HG03045 (cell line): ENCODE results near the gene RPRD2.
"Not testable (repeated sequence)": the region's sequence is repeated elsewhere in the genome, so short reads cannot be mapped to it uniquely, and the experiment has no call there.

Experiments used
- ATAC-seq: cut with Tn5 transposase; IDR thresholded peaks from one replicate; pipeline ENCODE4 v1.9.1; 2021; ENCODE audit warnings: mild to moderate bottlenecking, moderate library complexity; ENCODE audit not compliant: unreplicated experiment

Gene RPRD2

DNA sequence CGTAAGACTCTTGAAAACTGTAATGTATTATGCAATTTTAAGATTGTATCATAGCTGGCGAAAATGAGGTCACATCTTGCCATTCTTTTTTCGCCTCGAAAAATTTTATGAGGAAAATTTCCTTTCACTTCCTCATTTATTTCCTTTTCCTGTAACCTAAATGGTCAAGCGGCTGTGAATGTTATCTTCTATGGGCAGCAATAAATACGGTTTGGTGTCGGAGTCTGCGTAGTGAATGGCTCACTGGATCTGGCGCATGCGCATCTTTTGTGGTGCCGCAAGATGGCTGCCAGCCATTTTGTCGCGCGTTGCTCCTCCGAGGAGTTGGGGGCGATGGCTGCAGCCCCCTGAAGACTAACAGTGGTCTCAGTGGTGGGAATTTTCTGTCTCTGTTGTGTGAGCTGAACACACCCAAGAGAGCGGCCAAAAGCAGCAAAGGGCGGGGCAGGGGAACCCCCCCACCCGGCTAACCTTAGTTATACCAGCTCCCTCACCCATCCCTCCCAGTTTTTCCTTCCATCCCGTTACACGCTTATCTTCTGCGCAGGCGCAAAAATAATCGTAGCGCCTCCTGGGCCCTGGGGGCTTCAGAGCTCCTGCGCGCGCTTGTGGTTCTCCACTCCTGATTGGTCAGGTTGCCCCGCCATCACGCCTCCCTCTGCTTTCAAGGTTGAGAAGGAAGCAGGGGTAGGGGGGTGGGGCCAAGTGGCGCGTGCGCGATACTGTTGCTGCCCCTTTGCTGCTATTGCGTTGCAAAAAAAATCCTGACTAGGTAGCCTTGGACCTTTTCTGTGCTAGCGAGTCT is at the start of gene RPRD2:
Gene RPRD2, plus strand, starts transcription at position 722 of the 805 bp plus-strand sequence. CDS start 568 bp downstream, outside the sequence.
- peak; percentile 87 for ATAC-seq

DNA sequence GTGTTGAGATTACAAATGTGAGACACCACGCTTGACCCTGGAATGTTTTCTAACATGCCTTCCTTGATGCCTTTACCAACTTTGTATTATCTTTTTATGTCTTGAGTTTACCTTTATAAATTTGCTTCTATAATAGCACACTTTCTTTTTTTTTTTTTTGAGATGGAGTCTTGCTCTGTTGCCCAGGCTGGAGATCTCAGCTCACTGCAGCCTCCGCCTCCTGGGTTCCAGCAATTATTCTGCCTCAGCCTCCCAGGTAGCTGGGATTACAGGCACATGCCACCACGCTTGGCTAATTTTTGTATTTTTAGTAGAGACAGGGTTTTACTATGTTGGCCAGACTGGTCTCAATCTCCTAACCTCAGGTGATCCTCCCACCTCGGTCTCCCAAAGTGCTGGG is 49.3 kb upstream of the RPRD2 start:
- not testable (repeated sequence) for ATAC-seq

DNA sequence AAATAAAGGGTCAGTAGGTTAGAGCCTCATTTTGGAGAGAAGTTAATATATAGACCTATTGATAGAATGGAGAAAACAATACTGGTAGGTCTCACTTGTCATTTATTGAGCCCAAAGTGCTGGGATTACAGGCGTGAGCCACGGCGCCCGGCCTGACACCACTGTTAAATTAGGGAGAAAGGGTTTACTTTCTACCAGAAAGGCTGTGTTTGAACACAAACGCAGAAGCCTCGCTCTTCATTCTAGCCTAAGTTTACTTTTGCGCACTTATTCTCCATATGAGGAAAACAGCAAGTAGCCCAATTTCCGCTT is 43.3 kb upstream of the RPRD2 start:
- no peak for ATAC-seq

DNA sequence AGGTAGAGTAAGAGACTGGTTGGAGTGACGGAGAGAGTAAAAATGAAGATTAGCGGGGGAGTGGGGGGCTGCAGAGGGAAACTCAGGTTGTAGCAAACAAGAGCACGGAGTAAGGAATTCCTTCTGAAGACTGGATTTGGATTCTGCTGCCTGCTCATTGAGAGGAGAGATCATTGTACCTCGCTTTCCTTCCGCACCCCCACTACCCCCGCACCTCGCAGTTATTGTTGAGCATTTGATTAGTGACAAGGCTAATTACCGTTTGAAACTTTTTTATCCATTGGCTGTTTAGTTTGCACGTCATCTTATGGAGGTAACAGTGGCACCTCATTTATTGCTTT is 42.2 kb upstream of the RPRD2 start:
- no peak for ATAC-seq

DNA sequence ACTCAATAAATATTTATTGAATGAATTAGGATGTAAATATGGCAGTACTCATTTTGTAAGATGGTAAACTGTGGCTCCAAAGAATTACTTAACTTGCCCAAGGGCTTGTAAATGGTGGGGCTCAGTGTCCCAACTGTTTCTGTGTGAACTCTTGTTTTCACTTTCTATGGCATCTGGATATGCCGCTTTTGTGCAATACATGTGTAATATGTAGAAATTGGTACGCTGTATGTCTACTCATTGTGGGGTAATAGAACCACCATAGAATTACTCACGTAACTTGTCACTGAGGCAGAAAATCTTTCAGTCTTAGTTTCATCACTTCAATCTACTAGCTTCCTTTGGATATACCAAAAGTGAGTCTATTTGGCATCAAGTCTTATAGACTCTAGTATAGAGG is 41.6 kb upstream of the RPRD2 start:
- no peak for ATAC-seq

DNA sequence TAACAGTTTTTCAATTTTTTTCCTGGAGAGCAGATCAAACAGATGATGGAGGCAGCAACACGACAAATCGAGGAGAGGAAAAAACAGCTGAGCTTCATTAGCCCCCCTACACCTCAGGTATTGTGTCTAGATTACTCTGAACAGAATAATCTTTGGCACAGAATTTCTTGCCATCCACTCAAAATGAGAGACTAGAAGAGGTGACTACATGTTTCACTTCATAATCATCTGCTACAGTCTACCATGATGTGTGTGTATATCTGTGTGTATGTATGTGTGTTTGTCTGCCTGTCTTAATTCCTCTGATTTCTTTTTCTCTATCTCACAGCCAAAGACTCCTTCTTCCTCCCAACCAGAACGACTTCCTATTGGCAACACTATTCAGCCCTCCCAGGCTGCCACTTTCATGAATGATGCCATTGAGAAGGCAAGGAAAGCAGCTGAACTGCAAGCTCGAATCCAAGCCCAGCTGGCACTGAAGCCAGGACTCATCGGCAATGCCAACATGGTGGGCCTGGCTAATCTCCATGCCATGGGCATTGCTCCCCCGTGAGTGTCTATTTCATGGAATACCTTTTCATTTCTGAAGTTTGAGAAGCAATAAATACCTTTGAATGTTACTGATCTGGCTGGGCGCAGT is 31.2 kb upstream of the RPRD2 start:
- no peak for ATAC-seq

DNA sequence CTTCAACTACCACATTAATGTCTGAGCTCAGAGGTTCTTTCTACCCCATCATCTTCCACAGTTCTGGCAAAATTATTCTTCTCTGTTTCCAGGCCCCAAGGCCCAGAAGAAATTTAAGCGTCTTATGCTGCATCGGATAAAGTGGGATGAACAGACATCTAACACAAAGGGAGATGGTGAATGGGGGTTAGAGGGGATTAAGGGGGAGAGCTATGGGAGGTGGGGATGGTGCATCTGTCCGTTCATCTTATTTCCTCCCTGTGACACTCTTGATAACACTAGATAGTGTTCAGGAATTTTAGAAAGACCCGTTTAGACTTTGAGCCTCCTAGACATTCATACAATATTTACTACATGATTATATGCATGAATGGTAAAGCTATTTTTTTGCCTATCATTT is 17.6 kb upstream of the RPRD2 start:
- no peak for ATAC-seq

DNA sequence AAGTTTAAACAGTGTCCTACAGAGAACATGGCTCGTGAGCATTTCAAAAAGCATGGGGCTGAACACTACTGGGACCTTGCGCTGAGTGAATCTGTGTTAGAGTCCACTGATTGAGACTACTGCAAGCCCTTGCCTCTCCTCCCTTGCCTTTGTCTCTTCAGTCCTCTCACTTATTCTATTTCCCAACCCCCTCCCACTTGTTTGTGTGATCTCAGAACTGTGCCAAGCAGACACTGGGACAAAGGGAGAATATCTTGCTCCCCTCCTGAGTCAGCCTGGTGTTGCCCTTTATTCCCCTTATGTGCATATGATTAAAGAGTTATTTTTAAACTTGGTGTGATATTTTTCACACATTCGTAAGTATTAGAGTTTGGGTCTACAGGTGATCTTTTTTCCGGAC is 11.1 kb upstream of the RPRD2 start:
- no peak for ATAC-seq

DNA sequence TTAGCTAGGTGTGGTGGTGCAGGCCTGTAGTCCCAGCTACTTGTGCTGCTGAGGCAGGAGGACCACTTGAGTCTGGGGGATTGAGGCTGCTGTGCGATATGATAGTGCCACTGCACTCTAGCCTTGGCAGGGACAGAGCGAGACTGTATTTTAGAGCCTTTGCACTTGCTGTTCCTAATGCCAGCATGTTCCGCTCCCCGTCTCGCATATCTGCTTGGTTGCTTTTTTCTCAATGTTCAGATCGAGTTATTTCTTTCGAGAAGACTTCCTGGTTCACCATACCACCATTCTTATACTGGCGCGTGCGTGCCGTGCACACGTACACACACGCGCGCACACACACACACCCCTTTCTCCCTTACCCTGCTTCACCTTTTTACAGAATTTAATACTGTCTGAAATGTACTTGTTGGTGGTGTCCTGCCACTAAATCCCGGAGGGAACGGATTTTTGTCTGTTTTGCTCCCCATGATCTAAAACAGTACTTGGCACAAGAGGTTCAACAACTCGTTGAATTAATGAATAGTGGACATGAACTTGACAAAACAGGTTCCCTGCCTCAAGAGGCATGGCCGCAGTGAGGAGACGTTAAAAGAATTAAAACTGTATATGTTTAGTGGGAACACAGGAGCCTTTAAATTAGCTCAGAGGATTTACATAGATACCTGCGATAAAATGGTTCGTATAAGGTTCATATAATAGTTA is 1.1 kb upstream of the RPRD2 start:
- no peak for ATAC-seq

DNA sequence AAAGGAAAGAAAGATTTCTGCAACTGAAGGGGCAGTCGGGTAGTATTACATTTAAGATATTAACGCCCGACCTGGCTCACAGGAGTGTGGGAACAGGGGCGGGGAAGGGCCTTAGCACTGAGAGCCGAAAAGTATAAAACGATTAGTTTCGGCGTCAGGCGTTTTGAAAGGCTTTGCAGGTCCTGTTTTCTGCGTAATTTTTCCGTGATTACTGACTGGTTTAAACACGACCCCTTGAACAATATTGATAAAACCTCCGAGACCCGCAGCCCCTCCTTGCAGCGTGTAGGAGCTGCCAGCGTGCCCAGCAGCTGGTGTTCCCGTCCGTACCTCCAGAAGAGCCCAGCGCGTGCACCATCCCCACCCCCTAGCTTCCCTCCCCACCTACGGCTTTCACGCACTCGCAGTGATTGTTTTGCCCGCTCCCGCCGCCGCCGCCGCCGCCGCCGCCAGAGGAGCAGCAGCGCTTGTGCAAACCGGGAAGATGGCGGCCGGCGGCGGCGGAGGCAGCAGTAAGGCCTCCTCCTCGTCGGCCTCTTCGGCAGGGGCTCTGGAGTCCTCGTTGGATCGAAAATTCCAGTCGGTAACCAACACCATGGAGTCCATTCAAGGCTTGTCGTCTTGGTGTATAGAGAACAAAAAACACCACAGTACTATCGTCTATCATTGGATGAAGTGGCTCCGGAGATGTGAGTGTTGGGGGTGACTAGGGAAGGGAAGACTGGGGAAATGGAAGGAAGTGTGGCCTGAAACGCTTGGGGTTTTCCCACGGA is 470 bp downstream of the RPRD2 start:
- ATAC-seq: peak; percentile 22

DNA sequence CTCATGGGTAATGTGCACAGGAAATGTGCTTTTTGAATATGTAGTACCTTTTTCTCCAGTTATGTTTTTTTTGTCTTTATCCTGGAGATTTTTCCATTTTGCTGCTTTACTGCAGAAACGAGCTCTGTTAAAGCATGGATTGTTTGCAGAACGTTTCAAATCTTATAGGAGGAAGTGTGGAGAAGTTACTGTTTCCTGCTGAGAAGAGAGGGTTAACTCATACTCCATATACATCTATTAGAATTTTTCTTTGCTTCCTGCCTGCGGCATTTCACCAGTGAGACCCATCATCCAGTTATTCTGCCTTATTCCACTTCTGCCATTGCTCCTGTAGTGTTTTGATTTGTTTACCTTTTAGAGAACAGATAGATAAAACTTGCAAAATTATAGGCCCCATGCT is 2.0 kb downstream of the RPRD2 start:
- no peak for ATAC-seq

DNA sequence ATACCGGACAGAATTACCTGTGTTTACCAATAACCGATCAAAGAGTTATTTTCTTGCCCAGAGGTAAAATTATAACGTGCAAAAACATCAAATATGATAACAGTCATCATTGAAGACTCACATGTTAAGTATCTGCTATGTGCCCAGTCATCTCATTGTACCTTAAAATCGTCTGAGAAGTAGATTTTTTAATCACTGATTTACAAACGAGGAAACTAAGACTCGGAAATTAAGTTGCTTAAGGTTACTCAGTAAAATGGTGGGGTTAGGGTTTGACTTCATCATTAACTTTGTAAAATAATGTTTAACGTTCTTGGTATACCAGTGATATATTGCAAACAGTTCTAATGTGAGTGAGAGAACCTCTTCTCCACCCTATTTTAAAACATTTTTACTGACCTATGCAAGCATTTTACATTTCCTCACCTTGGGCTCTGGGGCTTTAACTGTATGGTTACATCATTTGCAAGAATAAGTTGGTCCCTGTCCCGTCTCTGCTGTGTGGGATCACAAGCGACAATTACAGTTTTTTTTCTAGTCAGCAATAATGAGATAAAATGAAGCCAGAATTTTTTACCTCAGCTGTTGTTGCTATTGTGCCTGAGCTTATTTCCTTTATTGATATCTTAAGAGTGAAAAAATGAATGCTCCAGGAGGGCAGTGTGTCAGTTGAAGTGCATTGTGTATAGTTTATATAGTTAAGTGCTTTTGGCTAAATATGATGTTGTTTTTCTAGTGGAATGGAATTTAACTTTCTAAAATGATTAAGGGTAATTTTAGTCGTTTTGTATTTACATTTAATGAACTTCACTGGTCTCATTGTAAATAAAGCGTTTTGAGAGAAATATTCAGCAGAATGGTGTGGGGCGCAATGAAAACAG is 2.7 kb downstream of the RPRD2 start:
- no peak for ATAC-seq

DNA sequence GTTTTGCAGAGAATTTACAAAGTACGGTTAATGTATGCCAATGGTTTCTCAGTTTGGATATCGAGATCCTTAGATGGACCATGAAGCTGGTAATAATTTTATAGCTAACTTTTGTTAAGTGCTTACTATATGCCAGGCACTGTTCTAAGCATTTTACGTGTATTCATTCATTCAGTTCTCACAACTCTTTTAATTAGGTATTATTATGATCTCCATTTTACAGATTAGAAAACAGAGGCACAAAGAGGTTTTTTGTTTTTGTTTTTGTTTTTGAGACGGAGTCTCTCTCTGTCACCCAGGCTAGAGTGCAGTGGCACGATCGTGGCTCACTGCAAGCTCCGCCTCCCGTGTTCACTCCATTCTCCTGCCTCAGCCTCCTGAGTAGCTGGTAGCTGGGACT is 7.2 kb downstream of the RPRD2 start:
- no peak for ATAC-seq

DNA sequence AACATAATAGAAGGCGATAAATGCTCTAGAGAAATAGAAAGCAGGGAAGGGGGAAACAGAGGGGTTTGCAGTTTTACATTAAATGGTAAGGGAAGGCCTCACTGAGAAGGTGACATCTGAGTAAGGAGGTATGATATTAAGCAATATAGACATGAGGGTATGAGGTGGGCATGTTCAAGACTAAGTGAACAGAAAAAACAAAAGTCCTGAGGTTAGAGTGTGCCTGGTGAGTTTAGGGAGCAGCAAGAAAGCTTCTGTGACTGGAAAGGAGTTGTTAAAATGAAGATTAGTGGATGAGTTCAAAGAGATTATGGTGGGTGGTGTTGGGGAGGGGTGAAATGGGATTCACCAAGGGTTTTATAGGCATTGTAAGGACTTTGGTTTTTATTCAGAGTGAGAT is 8.6 kb downstream of the RPRD2 start:
- ATAC-seq: no peak

DNA sequence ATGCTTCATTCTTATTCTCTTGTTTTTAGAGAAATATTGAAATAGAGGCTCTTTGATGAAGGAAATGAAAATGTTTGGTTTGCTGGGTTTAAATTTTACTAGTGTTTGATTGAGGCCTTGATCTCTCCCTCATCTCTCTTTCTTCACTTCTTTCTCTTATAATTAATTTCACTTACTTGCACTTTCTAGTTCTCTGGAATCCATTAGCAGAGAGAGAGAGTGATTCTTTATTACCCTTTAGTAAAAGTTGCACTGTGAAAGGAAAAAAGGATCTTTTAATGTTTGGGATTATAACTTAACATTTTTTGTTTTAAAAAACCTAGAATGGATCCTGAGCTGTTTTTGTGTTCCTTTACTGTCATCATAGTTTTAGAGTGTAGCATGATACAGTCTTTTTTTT is 12.2 kb downstream of the RPRD2 start:
- ATAC-seq: no peak

DNA sequence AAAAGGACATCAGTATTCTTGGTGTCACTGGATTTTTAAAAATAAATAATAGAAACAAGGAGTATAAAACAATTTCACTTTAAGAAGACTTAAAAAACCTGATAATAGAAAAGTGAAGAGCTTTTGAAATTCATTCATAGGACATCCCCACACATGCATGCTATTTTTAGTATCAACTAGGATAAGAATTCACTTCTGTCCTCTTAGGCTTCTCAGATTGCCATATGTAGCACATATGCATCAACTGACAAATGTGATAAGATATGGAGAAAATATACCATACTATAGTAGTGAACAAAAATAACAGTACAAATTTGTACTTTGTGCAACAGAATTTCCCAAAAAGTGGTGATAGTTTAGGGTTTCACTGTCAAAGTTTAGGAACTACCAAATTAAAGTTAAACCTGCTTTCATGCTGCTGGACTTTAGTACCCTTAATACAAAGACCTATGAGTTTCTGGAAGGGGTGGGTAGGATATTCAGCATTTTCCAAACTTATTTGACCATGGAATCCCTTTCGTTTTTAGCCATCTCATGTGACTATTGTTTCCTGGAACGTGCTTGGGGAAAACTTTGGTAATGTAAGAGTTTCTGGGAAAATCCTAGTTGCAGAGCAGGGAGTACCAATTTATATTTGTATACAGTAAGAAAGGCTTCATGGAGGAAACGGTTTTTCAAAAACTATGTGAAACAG is 19.8 kb downstream of the RPRD2 start:
- no peak for ATAC-seq

DNA sequence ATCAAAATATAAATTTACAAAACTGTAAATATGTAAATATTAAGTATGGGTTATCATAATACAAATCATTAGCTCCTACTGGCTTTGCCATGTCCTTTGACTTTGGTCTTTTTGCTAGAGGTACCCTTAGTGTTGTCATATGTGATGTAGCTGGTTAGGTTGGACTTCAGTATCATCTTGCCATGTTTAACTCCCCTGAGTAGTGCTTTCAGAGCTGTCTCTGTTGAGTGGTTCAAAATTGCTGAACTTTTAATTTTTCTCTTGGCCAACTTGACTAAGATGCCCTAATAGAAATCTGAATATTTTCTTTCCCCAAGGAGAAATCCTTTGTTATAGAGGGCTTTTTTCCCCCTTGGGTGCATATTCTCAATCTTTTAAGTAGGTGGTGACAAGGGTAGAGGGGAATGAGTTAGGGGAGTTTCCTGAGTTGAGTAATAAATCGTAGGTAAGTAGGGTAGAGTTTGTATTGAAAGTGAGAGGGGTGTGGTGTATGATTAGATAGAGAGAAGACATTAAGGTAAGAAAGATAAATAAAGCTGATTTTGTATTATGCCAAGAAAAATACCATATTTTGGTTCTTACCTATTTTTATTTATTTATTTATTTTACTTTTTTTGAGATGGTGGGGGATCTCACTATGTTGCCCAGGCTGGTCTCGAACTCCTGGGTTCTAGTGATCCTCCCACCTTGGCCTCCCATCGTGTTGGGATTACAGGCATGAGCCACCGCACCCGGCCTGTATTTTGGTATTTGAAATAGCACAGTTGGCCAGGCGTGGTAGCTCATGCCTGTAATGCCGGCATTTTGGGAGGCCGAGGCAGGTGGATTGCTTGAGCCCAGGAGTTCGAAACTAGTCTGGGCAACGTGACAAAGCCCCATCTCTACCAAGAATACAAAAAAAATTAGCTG is 21.8 kb downstream of the RPRD2 start:
- ATAC-seq: no peak

DNA sequence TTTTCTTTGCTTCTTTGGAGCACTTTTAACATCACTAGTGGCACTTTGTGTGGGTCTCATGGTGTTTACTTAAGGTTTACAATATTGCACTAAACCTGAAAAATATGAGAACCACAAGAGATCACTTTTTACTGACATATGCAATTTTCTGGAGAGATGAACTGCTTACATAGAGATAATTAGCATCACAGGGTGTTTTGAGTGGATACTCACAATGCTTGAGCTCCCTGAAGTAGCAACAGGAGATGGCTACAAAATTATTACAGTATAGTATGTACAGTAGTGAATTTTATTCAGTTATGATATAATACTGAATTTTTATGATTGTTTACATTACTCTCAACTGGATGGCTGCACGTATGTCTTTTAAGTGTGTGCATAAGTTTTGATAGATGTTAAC is 22.6 kb downstream of the RPRD2 start:
- ATAC-seq: no peak

DNA sequence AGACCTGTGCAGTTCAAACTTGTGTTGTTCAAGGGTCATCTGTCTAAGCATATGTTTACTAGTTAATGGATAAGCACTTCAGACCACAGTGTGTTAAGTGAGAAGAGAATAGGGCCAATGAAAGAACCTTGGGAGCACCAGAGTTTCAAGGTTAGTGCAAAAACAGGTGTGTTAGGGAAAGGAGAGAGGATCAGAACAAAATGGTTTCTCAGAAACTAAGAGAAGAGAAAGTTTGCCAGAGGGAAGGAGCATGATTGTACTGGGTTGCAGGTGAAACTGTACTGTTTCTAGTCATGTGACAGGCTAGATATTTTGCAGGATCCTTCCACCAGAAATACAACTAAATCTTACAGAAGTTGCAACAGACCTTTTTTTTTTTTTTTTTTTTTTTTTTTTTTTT is 23.3 kb downstream of the RPRD2 start:
- ATAC-seq: no peak
